K562 (cell line): ENCODE measurements around the gene PDK3.

Source experiments
- CREM ChIP-seq: IDR thresholded peaks from 2 replicates; pipeline ENCODE4 v1.6.1; 2014; ENCODE audit warnings: antibody characterized with exemption, low read depth
- HNRNPUL1 ChIP-seq: fragments of 200-400 bp; formaldehyde crosslinking; IDR thresholded peaks from 2 replicates; pipeline ENCODE4 v1.6.1; 2017; ENCODE audit warnings: low read length
- MEF2A ChIP-seq: IDR thresholded peaks from 2 replicates; pipeline ENCODE4 v1.6.1; 2011; ENCODE audit warnings: low read depth, mild to moderate bottlenecking, low read length, moderate library complexity; ENCODE audit not compliant: control insufficient read depth
- MTF1 ChIP-seq: fragments of 250-450 bp; sonication (Bioruptor Pico); IDR thresholded peaks from 2 replicates; pipeline ENCODE4 v1.9.0; 2021; ENCODE audit warnings: moderate library complexity, mild to moderate bottlenecking, inconsistent platforms, borderline replicate concordance
- ZNF197 ChIP-seq: fragments of 200-800 bp; sonication (Bioruptor generic); IDR thresholded peaks from 2 replicates; pipeline ENCODE4 v1.6.1; 2016; ENCODE audit warnings: low read depth, missing genetic modification characterization, missing compliant biosample characterization
- ZNF274 ChIP-seq: IDR thresholded peaks from 2 replicates; pipeline ENCODE4 v1.6.1; 2011; ENCODE audit warnings: low read depth, mild to moderate bottlenecking, low read length, moderate library complexity, borderline replicate concordance
- TF ChIP-seq, protein P1 (sequence below), 3 experiments: IDR thresholded peaks in 2 of 3; conservative IDR thresholded peaks in 1 of 3; 2 replicates each; pipeline ENCODE4 v1.5.1; 2011 to 2012; ENCODE audit warnings: low read length in 3 of 3, mild to moderate bottlenecking in 3 of 3, control low read depth in 2 of 3, improper control_type of control experiment in 1 of 3, inconsistent platforms in 1 of 3, low read depth in 1 of 3, mixed read lengths in 1 of 3, moderate library complexity in 1 of 3; ENCODE audit not compliant: insufficient read depth in 2 of 3
- TF ChIP-seq, protein P2 (sequence below): fragments of 250-450 bp; sonication (Bioruptor Pico); IDR thresholded peaks from 2 replicates; pipeline ENCODE4 v1.5.0; 2022; ENCODE audit warnings: mild to moderate bottlenecking

DNA sequence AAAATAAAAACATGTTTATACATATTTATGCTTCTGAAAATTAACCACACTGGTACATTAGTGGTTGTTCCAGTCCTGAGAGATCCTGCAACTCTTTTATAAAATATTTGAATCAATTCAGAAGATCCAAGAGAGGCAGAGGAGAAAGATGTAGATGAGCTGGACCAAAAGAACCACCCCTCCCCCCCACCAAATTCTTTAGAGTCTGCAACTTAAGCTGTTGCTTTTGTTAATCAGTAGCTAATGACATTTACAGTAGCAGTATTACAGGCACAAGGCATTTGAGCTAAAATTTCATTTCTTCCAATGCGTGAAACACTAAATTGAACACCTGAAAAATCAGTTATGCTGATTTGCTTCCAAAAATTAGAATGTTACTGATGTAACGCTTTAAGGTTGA is 61.5 kb downstream of the PDK3 start:
- TF ChIP-seq MTF1 (CRISPR knock-in tag) (no peak), CREM (no peak), ZNF274 (no peak), HNRNPUL1 (no peak), MEF2A (no peak), ZNF197 (no peak)
- TF ChIP-seq, protein P1, sequence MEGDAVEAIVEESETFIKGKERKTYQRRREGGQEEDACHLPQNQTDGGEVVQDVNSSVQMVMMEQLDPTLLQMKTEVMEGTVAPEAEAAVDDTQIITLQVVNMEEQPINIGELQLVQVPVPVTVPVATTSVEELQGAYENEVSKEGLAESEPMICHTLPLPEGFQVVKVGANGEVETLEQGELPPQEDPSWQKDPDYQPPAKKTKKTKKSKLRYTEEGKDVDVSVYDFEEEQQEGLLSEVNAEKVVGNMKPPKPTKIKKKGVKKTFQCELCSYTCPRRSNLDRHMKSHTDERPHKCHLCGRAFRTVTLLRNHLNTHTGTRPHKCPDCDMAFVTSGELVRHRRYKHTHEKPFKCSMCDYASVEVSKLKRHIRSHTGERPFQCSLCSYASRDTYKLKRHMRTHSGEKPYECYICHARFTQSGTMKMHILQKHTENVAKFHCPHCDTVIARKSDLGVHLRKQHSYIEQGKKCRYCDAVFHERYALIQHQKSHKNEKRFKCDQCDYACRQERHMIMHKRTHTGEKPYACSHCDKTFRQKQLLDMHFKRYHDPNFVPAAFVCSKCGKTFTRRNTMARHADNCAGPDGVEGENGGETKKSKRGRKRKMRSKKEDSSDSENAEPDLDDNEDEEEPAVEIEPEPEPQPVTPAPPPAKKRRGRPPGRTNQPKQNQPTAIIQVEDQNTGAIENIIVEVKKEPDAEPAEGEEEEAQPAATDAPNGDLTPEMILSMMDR (IDR thresholded peaks at IDR 0.05 in 2 of 3, conservative IDR thresholded peaks at IDR 0.05 in 1 of 3; ENCODE audit: insufficient read depth in 2 of 3, low read depth in 1 of 3, low read length in 3 of 3) = no peak
- TF ChIP-seq, protein P2, sequence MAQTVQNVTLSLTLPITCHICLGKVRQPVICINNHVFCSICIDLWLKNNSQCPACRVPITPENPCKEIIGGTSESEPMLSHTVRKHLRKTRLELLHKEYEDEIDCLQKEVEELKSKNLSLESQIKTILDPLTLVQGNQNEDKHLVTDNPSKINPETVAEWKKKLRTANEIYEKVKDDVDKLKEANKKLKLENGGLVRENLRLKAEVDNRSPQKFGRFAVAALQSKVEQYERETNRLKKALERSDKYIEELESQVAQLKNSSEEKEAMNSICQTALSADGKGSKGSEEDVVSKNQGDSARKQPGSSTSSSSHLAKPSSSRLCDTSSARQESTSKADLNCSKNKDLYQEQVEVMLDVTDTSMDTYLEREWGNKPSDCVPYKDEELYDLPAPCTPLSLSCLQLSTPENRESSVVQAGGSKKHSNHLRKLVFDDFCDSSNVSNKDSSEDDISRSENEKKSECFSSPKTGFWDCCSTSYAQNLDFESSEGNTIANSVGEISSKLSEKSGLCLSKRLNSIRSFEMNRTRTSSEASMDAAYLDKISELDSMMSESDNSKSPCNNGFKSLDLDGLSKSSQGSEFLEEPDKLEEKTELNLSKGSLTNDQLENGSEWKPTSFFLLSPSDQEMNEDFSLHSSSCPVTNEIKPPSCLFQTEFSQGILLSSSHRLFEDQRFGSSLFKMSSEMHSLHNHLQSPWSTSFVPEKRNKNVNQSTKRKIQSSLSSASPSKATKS (CRISPR knock-in tag) = no peak
